ENCODE measurements around the gene PHLDB3. TPM values are rescaled to one million over a fixed set of nuclear protein-coding genes. Genes with fewer than 3 reads are reported as not detected.

PHLDB3 gene
- polyA plus RNA-seq, 1 of the 3 experiments (the other 2 are of a cell fraction) = 15.6 TPM

- no peak for DNase-seq
- no peak for TF ChIP-seq YY1 (IDR thresholded peaks at IDR 0.05; ENCODE audit: low read depth)
- TF ChIP-seq GABPA (IDR thresholded peaks at IDR 0.05; ENCODE audit: low read depth) = no peak
- no peak for TF ChIP-seq USF2 (IDR thresholded peaks at IDR 0.05; ENCODE audit: borderline replicate concordance, low read depth, low read length)
- no peak for TF ChIP-seq FOSL2 (IDR thresholded peaks at IDR 0.05; ENCODE audit: borderline replicate concordance, low read depth)
- no peak for TF ChIP-seq IRF3 (IDR thresholded peaks at IDR 0.05; ENCODE audit: low read depth, low read length)
- no peak for TF ChIP-seq POLR2AphosphoS5 (IDR thresholded peaks at IDR 0.05; ENCODE audit: low read depth, low read length)
- TF ChIP-seq PBX3 (IDR thresholded peaks at IDR 0.05) = no peak
- TF ChIP-seq FOXJ3 (CRISPR knock-in tag; IDR thresholded peaks at IDR 0.05) = no peak
- no peak for TF ChIP-seq GATA2 (CRISPR knock-in tag; IDR thresholded peaks at IDR 0.05)
- TF ChIP-seq NRF1 (IDR thresholded peaks at IDR 0.05; ENCODE audit: low read depth, low read length) = no peak
- no peak for TF ChIP-seq RFX5 (IDR thresholded peaks at IDR 0.05; ENCODE audit: low read length)
- TF ChIP-seq RCOR1 (IDR thresholded peaks at IDR 0.05; ENCODE audit: low read length) = no peak
- no peak for TF ChIP-seq SMC3 (IDR thresholded peaks at IDR 0.05; ENCODE audit: low read depth, low read length)
- no peaks in the 10 kb centered on the region for H3K9me3 ChIP-seq
- no peaks in the 10 kb centered on the region for H4K20me1 ChIP-seq (ENCODE audit: insufficient read depth)
- POLR2A ChIA-PET = no interaction called here
- H3K9me2 ChIP-seq = no peaks in the 10 kb centered on the region
- H3F3A ChIP-seq (replicated peaks; ENCODE audit: insufficient read depth) = no peaks in the 10 kb centered on the region
- CTCF ChIA-PET = no interaction called here
- H3K4me1 ChIP-seq (ENCODE audit: control insufficient read depth in 1 of 2, insufficient read depth in 2 of 2, low read depth in 1 of 2, low read length in 1 of 2) = no peaks in the 10 kb centered on the region
- WGBS (ENCODE audit: low lambda C conversion rate) = 82% methylated on average over 8 of the region's 8 CpGs
- no peak overlapping the region for H3K4me3 ChIP-seq (ENCODE audit: low read depth in 2 of 2, low read length in 1 of 2)
- H3K36me3 ChIP-seq (replicated peaks in 1 of 2; ENCODE audit: control insufficient read depth in 1 of 2, insufficient read depth in 2 of 2, low read length in 1 of 2) = no peaks in the 10 kb centered on the region
- no peaks in the 10 kb centered on the region for H3K27me3 ChIP-seq (ENCODE audit: insufficient read depth)
- H2AFZ ChIP-seq (ENCODE audit: low read depth) = no peak overlapping the region
- no peak overlapping the region for H3K27ac ChIP-seq (ENCODE audit: low read depth in 2 of 2, low read length in 1 of 2)
- H3K4me2 ChIP-seq = no peak overlapping the region
- H3K9ac ChIP-seq = no peak overlapping the region
- no peaks in the 10 kb centered on the region for H3K79me2 ChIP-seq (ENCODE audit: insufficient read depth)
Measured at GRCh38 chr19:43488179-43488578, 16.4 kb downstream of the PHLDB3 start.

- WGBS (ENCODE audit: low lambda C conversion rate) = 67% methylated on average over 3 of the region's 7 CpGs
- Histone ChIP-seq H3K27me3 (ENCODE audit: insufficient read depth) (no peaks in the 10 kb centered on the region), H3K9ac (no peak overlapping the region), H3K9me2 (no peaks in the 10 kb centered on the region), H3K4me1 (ENCODE audit: control insufficient read depth in 1 of 2, insufficient read depth in 2 of 2, low read depth in 1 of 2, low read length in 1 of 2) (no peaks in the 10 kb centered on the region), H2AFZ (ENCODE audit: low read depth) (no peak overlapping the region), H3K9me3 (no peaks in the 10 kb centered on the region), H3K27ac (ENCODE audit: low read depth in 2 of 2, low read length in 1 of 2) (no peak overlapping the region), H3K4me3 (ENCODE audit: low read depth in 2 of 2, low read length in 1 of 2) (no peak overlapping the region), H3F3A (replicated peaks; ENCODE audit: insufficient read depth) (no peaks in the 10 kb centered on the region), H3K36me3 (replicated peaks in 1 of 2; ENCODE audit: control insufficient read depth in 1 of 2, insufficient read depth in 2 of 2, low read length in 1 of 2) (no peaks in the 10 kb centered on the region), H4K20me1 (ENCODE audit: insufficient read depth) (no peaks in the 10 kb centered on the region), H3K4me2 (no peak overlapping the region), H3K79me2 (ENCODE audit: insufficient read depth) (no peaks in the 10 kb centered on the region)
- no peak for DNase-seq
- ChIA-PET POLR2A (no interaction called here), CTCF (interaction anchor here (1.6 to 2.0 kb wide), 2 partner anchors 33 to 39 kb away, joined by 5 to 7 read pairs; no protein-coding TSS in a partner anchor)
- TF ChIP-seq RCOR1 (IDR thresholded peaks at IDR 0.05; ENCODE audit: low read length) = no peak
- TF ChIP-seq NRF1 (IDR thresholded peaks at IDR 0.05; ENCODE audit: low read depth, low read length) = no peak
- no peak for TF ChIP-seq CHD2 (IDR thresholded peaks at IDR 0.05; ENCODE audit: low read length, partially characterized antibody)
- no peak for TF ChIP-seq TCF12 (IDR thresholded peaks at IDR 0.05)
- TF ChIP-seq TEAD4 (IDR thresholded peaks at IDR 0.05; ENCODE audit: borderline replicate concordance, insufficient read depth) = no peak
- no peak for TF ChIP-seq TAF1 (IDR thresholded peaks at IDR 0.05; ENCODE audit: borderline replicate concordance, low read depth, low read length)
- TF ChIP-seq FOSL2 (IDR thresholded peaks at IDR 0.05; ENCODE audit: borderline replicate concordance, low read depth) = no peak
- TF ChIP-seq EP300 (IDR thresholded peaks at IDR 0.05; ENCODE audit: borderline replicate concordance in 1 of 2, low read depth in 1 of 2, low read length in 1 of 2) = no peak
- no peak for TF ChIP-seq MAX (IDR thresholded peaks at IDR 0.05; ENCODE audit: low read depth)
Measured at GRCh38 chr19:43486412-43486811, 18.1 kb downstream of the PHLDB3 start.

All from SK-N-SH (cell line).